ENCODE results near the gene C1GALT1C1L. TPM values are rescaled to one million over a fixed set of nuclear protein-coding genes. Genes with fewer than 3 reads are reported as not detected.
"Not testable (repeated sequence)": the region's sequence is repeated elsewhere in the genome, so short reads cannot be mapped to it uniquely, and the experiment has no call there.

Gene C1GALT1C1L
- total RNA-seq, 1 donor from 2014 or later = not detected

DNA sequence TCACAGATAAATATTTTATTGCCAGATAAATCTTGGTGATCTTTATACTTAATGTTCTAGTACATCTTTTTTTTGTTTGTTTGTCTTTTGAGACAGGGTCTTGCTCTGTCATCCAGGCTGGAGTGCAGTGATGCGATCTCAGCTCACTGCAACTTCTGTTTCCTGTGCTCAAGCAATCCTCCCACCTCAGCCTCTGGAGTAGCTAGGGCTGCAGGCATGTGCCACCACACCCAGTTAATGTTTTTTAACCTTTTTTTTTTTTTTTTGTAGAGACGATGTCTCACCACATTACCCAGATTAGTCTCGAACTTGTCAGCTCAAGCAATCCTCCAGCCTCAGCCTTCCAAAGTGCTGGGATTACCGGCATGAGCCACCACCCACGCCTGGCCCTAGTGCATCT, 9.1 kb upstream of the C1GALT1C1L start:
- H3K27me3 Mint-ChIP-seq (ENCODE audit: low read depth) = no peaks in the 10 kb centered on the region
- H3K36me3 Mint-ChIP-seq (ENCODE audit: low read depth) = peaks cover 2% of the 10 kb centered on the region
- H3K27ac Mint-ChIP-seq (ENCODE audit: unreplicated experiment) = no peak overlapping the region
- TF ChIP-seq CTCF (conservative IDR thresholded peaks at IDR 0.05) = no peak
- no peak overlapping the region for H3K4me3 Mint-ChIP-seq
- no peaks in the 10 kb centered on the region for H3K4me1 Mint-ChIP-seq
- no peak for DNase-seq (ENCODE audit: low read depth, low spot score)
- no peaks in the 10 kb centered on the region for H3K9me3 Mint-ChIP-seq

- H3K36me3 Mint-ChIP-seq (ENCODE audit: low read depth); DNase-seq (ENCODE audit: low read depth, low spot score); H3K27me3 Mint-ChIP-seq (ENCODE audit: low read depth); H3K9me3 Mint-ChIP-seq; H3K4me3 Mint-ChIP-seq; H3K4me1 Mint-ChIP-seq; H3K27ac Mint-ChIP-seq (ENCODE audit: unreplicated experiment): not testable (repeated sequence)
Observed at GRCh38 chr2:43677783-43678182, 1.6 kb upstream of the C1GALT1C1L start.

- no peak overlapping the region for H3K27ac Mint-ChIP-seq (ENCODE audit: unreplicated experiment)
- no peak overlapping the region for H3K4me3 Mint-ChIP-seq
Observed at GRCh38 chr2:43675646-43676321, 445 bp downstream of the C1GALT1C1L start.

DNA sequence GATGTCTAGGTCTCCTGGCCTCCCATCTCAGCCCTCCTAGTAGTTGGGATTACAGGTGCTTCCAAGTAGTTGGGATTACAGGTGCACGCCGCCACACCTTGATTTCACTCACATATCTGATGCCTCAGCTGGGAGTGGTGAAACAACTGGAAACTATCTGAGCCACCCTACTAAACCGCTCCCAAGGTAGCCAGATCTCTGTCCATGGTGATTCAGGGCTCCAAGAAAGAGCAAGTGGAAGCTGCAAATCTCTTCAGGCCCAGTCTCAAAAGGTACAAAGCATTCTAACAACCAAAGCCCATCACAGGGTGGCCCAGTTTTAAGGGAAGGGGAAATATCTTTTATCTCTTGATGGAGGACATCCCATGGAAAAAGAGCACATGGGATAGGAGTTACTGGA, 19.0 kb downstream of the C1GALT1C1L start:
- Mint-ChIP-seq H3K4me1 (no peaks in the 10 kb centered on the region), H3K9me3 (peaks cover 4% of the 10 kb centered on the region), H3K36me3 (ENCODE audit: low read depth) (peaks cover 4% of the 10 kb centered on the region), H3K4me3 (no peak overlapping the region), H3K27ac (ENCODE audit: unreplicated experiment) (no peak overlapping the region), H3K27me3 (ENCODE audit: low read depth) (peaks cover 3% of the 10 kb centered on the region)
- no peak for TF ChIP-seq CTCF (conservative IDR thresholded peaks at IDR 0.05)
- DNase-seq (ENCODE audit: low read depth, low spot score) = no peak

More at GRCh38 chr2:43675646-43676321, 445 bp downstream of the C1GALT1C1L start:
- no peaks in the 10 kb centered on the region for H3K27me3 Mint-ChIP-seq (ENCODE audit: low read depth)
- peaks cover 10% of the 10 kb centered on the region for H3K36me3 Mint-ChIP-seq (ENCODE audit: low read depth)
- no peak for DNase-seq (ENCODE audit: low read depth, low spot score)
- peaks cover 15% of the 10 kb centered on the region for H3K9me3 Mint-ChIP-seq
- no peak for TF ChIP-seq CTCF (conservative IDR thresholded peaks at IDR 0.05)
- H3K4me1 Mint-ChIP-seq = no peaks in the 10 kb centered on the region

DNA sequence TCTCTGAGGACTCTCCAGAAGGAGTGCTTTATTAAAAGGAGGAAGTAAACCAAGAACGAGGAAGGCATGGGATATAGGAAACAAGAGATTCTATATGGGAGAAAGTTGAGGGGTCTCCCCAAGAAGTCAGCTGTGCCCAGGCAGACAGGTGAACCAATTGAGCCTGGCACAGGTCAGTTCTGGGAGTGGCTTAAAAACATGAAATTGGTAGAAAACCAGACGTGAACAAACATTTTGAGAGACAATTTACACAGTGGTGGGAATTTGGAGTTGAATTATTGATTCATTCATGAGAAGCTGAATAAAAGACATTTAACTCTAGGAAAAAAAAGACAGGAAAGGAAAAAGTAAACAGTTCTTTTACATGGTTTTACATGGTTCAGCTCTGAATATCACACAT, 22.7 kb downstream of the C1GALT1C1L start:
- Mint-ChIP-seq H3K27ac (ENCODE audit: unreplicated experiment) (no peak overlapping the region), H3K9me3 (no peaks in the 10 kb centered on the region), H3K4me3 (no peak overlapping the region), H3K36me3 (ENCODE audit: low read depth) (no peaks in the 10 kb centered on the region), H3K4me1 (no peaks in the 10 kb centered on the region), H3K27me3 (ENCODE audit: low read depth) (peaks cover 3% of the 10 kb centered on the region)
- TF ChIP-seq CTCF (conservative IDR thresholded peaks at IDR 0.05) = no peak
- DNase-seq (ENCODE audit: low read depth, low spot score) = no peak

DNA sequence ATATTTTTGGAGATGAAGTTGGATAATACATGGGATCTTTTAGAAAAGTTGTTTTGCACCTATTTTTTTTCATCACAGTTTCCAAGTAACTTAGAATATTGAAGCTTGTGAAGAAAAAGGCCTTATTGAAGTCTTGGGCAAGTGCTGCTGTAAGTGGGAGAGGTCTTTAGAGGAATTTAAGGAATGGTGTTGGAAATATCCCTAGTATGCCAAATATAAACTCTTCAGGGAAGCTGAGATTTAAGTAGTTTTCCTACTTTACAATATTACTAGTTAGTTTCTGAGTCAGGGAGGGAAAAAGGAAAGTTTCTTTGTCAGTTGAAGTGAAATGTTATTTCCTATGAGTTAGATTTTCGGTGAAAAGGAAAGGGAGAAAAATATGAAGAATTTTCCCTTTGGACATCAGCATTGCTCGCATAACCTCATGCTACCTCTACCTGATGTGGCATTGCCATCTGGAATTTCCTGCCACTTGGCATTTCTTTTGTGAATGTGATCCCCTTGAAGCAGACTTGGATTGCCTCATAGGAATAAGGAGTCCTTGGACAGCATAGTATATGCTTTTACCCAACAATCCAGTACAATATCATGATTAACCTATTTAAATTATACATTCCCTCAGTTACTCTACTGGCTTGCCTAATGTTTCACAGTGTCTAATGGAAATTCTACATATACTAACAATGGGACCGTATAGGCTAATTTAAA, 27.1 kb downstream of the C1GALT1C1L start:
- no peak for DNase-seq (ENCODE audit: low read depth, low spot score)
- no peaks in the 10 kb centered on the region for H3K4me1 Mint-ChIP-seq
- no peaks in the 10 kb centered on the region for H3K9me3 Mint-ChIP-seq
- H3K36me3 Mint-ChIP-seq (ENCODE audit: low read depth) = no peaks in the 10 kb centered on the region
- H3K4me3 Mint-ChIP-seq = no peak overlapping the region
- H3K27me3 Mint-ChIP-seq (ENCODE audit: low read depth) = peaks cover 3% of the 10 kb centered on the region
- H3K27ac Mint-ChIP-seq (ENCODE audit: unreplicated experiment) = no peak overlapping the region
- TF ChIP-seq CTCF (conservative IDR thresholded peaks at IDR 0.05) = no peak

Measured in neural crest cell (in vitro differentiated cells).